ENCODE results near the gene PKP1. TPM values are rescaled to one million over a fixed set of nuclear protein-coding genes. Genes with fewer than 3 reads are reported as not detected.

PKP1 gene
- total and polyA plus RNA-seq, 2 of the 4 experiments (the other 2 are of a cell fraction), result 0.18 to 0.36 TPM

- in situ Hi-C loops (cut with MboI; ENCODE audit: low sequenced_read_pairs), result no loop called here
- Histone ChIP-seq H3K36me3 (ENCODE audit: control insufficient read depth, insufficient read depth, low read length) (no peaks in the 10 kb centered on the region), H3K14ac (replicated peaks; ENCODE audit: low read depth, low read length) (no peak overlapping the region), H3K23ac (ENCODE audit: low read depth, low read length) (no peak overlapping the region), H3K4ac (ENCODE audit: low read depth, low read length) (no peak overlapping the region), H4K5ac (ENCODE audit: low read depth, low read length) (no peak overlapping the region), H3K4me2 (ENCODE audit: low read depth, low read length) (no peak overlapping the region), H2BK120ac (ENCODE audit: low read depth, low read length) (no peak overlapping the region), H3K4me1 (ENCODE audit: control insufficient read depth, insufficient read depth, low read length) (no peaks in the 10 kb centered on the region), H3K9me3 (ENCODE audit: control insufficient read depth, insufficient read depth, low read length) (no peaks in the 10 kb centered on the region), H4K91ac (ENCODE audit: insufficient read depth, low read depth, low read length) (no peak overlapping the region), H4K20me1 (ENCODE audit: insufficient read depth, low read length) (no peaks in the 10 kb centered on the region), H2BK15ac (ENCODE audit: low read depth, low read length) (no peak overlapping the region), H3K9ac (ENCODE audit: low read depth, low read length) (no peak overlapping the region), H2AK5ac (ENCODE audit: low read depth, low read length) (no peak overlapping the region), H3K27me3 (ENCODE audit: control insufficient read depth, insufficient read depth, low read length) (peaks cover 67% of the 10 kb centered on the region), H3K18ac (ENCODE audit: low read depth, low read length) (no peak overlapping the region), H3K27ac (ENCODE audit: insufficient read depth, low read length) (no peak overlapping the region), H3K4me3 (ENCODE audit: insufficient read depth, low read depth, low read length) (no peak overlapping the region), H3K9me1 (ENCODE audit: insufficient read depth, low read length) (no peaks in the 10 kb centered on the region), H2BK5ac (ENCODE audit: low read depth, low read length, poor library complexity, severe bottlenecking) (no peak overlapping the region), H4K8ac (ENCODE audit: low read depth in 2 of 2, low read length in 2 of 2) (no peak overlapping the region), H2AFZ (replicated peaks; ENCODE audit: low read length, poor library complexity) (no peak overlapping the region), H3K79me1 (ENCODE audit: low read depth in 1 of 2, low read length in 2 of 2) (no peaks in the 10 kb centered on the region), H3K56ac (ENCODE audit: extremely low read depth, insufficient read depth, low read length) (no peak overlapping the region), H2BK20ac (ENCODE audit: low read depth, low read length) (no peak overlapping the region), H2AK9ac (replicated peaks; ENCODE audit: low read depth, low read length, poor library complexity) (no peak overlapping the region)
- TF ChIP-seq RFX5 (IDR thresholded peaks at IDR 0.05; ENCODE audit: low read depth, low read length) (no peak), FOS (IDR thresholded peaks at IDR 0.05; ENCODE audit: low read depth, low read length) (no peak), MXI1 (IDR thresholded peaks at IDR 0.05; ENCODE audit: borderline replicate concordance, low read depth, low read length) (no peak), ELK1 (IDR thresholded peaks at IDR 0.05; ENCODE audit: borderline replicate concordance, low read depth, low read length) (no peak), CEBPB (IDR thresholded peaks at IDR 0.05; ENCODE audit: low read depth, low read length) (no peak), CHD1 (IDR thresholded peaks at IDR 0.05; ENCODE audit: low read depth, low read length) (no peak), MAZ (IDR thresholded peaks at IDR 0.05; ENCODE audit: borderline replicate concordance, low read depth, low read length) (no peak), NFE2L2 (IDR thresholded peaks at IDR 0.05; ENCODE audit: low read depth, low read length) (no peak), BHLHE40 (IDR thresholded peaks at IDR 0.05; ENCODE audit: low read depth, low read length) (no peak), POLR2A (IDR thresholded peaks at IDR 0.05; ENCODE audit: low read depth, low read length) (no peak), SMC3 (IDR thresholded peaks at IDR 0.05; ENCODE audit: low read depth, low read length) (no peak), RCOR1 (IDR thresholded peaks at IDR 0.05; ENCODE audit: insufficient replicate concordance, low read length) (no peak), RAD21 (IDR thresholded peaks at IDR 0.05; ENCODE audit: low read length) (no peak), MAFK (IDR thresholded peaks at IDR 0.05; ENCODE audit: low read depth, low read length) (no peak)
- TF ChIP-seq, protein P1, sequence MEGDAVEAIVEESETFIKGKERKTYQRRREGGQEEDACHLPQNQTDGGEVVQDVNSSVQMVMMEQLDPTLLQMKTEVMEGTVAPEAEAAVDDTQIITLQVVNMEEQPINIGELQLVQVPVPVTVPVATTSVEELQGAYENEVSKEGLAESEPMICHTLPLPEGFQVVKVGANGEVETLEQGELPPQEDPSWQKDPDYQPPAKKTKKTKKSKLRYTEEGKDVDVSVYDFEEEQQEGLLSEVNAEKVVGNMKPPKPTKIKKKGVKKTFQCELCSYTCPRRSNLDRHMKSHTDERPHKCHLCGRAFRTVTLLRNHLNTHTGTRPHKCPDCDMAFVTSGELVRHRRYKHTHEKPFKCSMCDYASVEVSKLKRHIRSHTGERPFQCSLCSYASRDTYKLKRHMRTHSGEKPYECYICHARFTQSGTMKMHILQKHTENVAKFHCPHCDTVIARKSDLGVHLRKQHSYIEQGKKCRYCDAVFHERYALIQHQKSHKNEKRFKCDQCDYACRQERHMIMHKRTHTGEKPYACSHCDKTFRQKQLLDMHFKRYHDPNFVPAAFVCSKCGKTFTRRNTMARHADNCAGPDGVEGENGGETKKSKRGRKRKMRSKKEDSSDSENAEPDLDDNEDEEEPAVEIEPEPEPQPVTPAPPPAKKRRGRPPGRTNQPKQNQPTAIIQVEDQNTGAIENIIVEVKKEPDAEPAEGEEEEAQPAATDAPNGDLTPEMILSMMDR (conservative IDR thresholded peaks at IDR 0.05; ENCODE audit: low read depth, low read length), result no peak
- TF ChIP-seq, protein P2, sequence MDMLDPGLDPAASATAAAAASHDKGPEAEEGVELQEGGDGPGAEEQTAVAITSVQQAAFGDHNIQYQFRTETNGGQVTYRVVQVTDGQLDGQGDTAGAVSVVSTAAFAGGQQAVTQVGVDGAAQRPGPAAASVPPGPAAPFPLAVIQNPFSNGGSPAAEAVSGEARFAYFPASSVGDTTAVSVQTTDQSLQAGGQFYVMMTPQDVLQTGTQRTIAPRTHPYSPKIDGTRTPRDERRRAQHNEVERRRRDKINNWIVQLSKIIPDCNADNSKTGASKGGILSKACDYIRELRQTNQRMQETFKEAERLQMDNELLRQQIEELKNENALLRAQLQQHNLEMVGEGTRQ (IDR thresholded peaks at IDR 0.05; ENCODE audit: low read depth, low read length), result no peak
- dilution Hi-C loops (cut with HindIII; ENCODE audit: low sequenced_read_pairs, unreplicated experiment), result no loop called here
- DNase-seq, result no peak
- ChIA-PET CTCF (no interaction called here), POLR2A (ENCODE audit: unreplicated experiment) (no interaction called here)
- no peak for ATAC-seq (ENCODE audit: low read depth)
- 100% methylated on average over 1 of the region's 4 CpGs; no CpG with 5 or more reads in 1 of the 2 experiments for WGBS, 2 experiments (ENCODE audit: extremely low coverage in 2 of 2, insufficient read length in 1 of 2)
- BruUV-seq (replicated peaks), result no TSS peak
- intact Hi-C loops (cut with micrococcal nuclease), result no loop called here
Measured at GRCh38 chr1:201296352-201296751, 13.0 kb downstream of the PKP1 start.

All from IMR-90 (cell line).